ENCODE measurements around the gene BCL2L1. TPM values are rescaled to one million over a fixed set of nuclear protein-coding genes. Genes with fewer than 3 reads are reported as not detected.
A peak's percentile ranks its signal among the peaks of the same experiment; 100 is the strongest.

The BCL2L1 gene
- 100 to 1,000 TPM; 126 to 129 TPM for total RNA-seq

GRCh38 chr20:31722257-31723068 lies at the start of gene BCL2L1:
Gene BCL2L1, minus strand, starts transcription at chr20:31722868. Its CDS starts 650 bp downstream, at chr20:31722218.
- peaks cover 47% of the 10 kb centered on the region for H3K36me3 Mint-ChIP-seq
- no peaks in the 10 kb centered on the region for H3K27me3 Mint-ChIP-seq
- peak; percentile 92 for DNase-seq
- peaks cover 10% of the 10 kb centered on the region for H3K4me1 Mint-ChIP-seq (ENCODE audit: low read depth)
- POLR2A ChIA-PET = interaction anchor here (0.6 to 4.0 kb wide), 15 partner anchors 16 to 150 kb away, joined by 3 to 48 read pairs (median 4); partner anchors contain the start of genes ID1 and TPX2
- CTCF ChIA-PET = interaction anchor here (0.6 to 10.8 kb wide), 19 partner anchors 11 to 207 kb away, joined by 3 to 417 read pairs (median 9); partner anchors contain the start of gene TPX2
- intact Hi-C loops (cut with micrococcal nuclease) = loop anchor here (1.0 to 2.0 kb wide), 7 partner anchors 17 to 208 kb away; partner anchors contain the start of genes HM13 and TPX2
- no peaks in the 10 kb centered on the region for H3K9me3 Mint-ChIP-seq
- H3K4me3 Mint-ChIP-seq = peak within 1 kb of the TSS; percentile 98
- peak within 1 kb of the TSS; percentile 96 for H3K27ac Mint-ChIP-seq

DNA sequence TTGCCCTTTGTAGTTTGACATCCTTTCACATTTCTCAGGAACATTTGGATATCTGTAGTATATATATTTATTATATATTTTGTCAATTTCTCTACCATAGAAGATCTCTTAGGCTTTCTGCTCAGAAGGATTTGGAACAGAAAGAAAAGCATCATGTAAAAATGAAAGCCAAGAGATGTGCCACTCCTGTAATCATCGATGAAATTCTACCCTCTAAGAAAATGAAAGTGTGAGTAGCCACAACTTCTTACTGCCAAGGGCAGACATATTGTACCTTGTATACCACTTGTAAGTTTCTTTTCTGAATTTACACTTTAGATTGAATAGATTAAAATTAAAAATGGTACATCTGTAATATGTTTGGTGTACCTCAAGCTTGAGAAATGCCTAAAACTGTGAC lies 47.6 kb upstream of the BCL2L1 start:
- ChIA-PET CTCF (interaction anchor here (0.6 kb wide), 1 partner anchor 16 kb away, joined by 3 read pairs; no protein-coding TSS in a partner anchor), POLR2A (no interaction called here)
- H3K9me3 Mint-ChIP-seq = no peaks in the 10 kb centered on the region
- intact Hi-C loops (cut with micrococcal nuclease) = no loop called here
- H3K4me1 Mint-ChIP-seq (ENCODE audit: low read depth) = peaks cover 11% of the 10 kb centered on the region
- H3K4me3 Mint-ChIP-seq = no peak overlapping the region
- no peak overlapping the region for H3K27ac Mint-ChIP-seq
- no peaks in the 10 kb centered on the region for H3K27me3 Mint-ChIP-seq
- DNase-seq = no peak
- peaks cover 58% of the 10 kb centered on the region for H3K36me3 Mint-ChIP-seq

- no peaks in the 10 kb centered on the region for H3K9me3 Mint-ChIP-seq
- DNase-seq = no peak
- H3K4me3 Mint-ChIP-seq = no peak overlapping the region
- H3K36me3 Mint-ChIP-seq = peaks cover 57% of the 10 kb centered on the region
- peaks cover 11% of the 10 kb centered on the region for H3K4me1 Mint-ChIP-seq (ENCODE audit: low read depth)
- H3K27ac Mint-ChIP-seq = no peak overlapping the region
- POLR2A ChIA-PET = no interaction called here
- CTCF ChIA-PET = interaction anchor here (0.6 kb wide), 1 partner anchor 16 kb away, joined by 3 read pairs; no protein-coding TSS in a partner anchor
- intact Hi-C loops (cut with micrococcal nuclease) = no loop called here
- H3K27me3 Mint-ChIP-seq = no peaks in the 10 kb centered on the region
These were observed 47.0 kb upstream of the BCL2L1 start for GRCh38 chr20:31769681-31770080.

DNA sequence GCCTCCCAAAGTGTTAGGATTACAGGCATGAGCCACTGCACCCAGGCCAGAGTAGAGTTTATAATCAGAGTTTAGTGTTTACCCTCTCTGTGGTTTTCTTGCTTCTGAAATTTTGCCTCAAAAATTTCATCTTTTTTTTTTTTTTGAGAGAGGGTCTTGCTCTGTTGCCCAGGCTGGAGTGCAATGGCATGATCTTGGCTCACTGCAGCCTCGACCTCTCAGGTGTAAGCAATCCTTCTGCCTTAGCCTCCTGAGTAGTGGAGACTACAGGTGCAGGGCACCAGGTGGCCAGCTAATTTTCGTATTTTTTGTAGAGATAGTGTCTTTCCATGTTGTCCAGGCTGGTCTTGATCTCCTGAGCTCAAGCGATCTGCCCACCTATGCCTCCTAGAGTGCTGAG lies 45.1 kb upstream of the BCL2L1 start:
- no peaks in the 10 kb centered on the region for H3K27me3 Mint-ChIP-seq
- POLR2A ChIA-PET = no interaction called here
- CTCF ChIA-PET = no interaction called here

DNA sequence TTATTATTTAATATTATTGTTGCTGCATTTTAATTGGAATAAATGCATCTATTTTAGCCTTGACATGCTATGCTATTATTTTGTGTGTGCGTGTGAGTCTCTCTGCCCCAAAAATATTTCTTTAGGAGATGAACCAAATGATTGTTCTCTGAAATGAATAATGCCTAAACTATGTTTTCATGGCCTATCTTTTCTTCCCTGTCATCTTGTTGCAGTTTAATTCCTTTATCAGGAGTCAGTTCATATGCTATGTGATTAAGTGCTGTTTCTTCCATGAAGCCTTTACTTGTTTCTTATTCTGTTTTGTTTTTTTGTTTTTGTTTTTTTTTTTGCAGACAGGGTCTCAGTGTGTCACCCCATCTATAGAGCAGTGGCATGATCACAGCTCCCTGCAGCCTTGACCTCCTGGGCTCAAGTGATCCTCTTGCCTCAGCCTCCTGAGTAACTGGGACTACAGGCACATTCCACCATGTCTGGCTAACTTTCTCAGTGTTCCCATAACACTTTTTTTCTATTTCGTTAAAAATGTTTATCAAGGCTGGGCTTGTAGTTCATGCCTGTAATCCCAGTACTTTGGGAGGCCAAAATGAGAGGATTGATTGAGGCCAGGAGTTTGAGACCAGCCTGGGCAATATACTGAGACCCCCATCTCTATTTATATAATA lies 42.1 kb upstream of the BCL2L1 start:
- Mint-ChIP-seq H3K4me1 (ENCODE audit: low read depth) (peaks cover 5% of the 10 kb centered on the region), H3K27ac (no peak overlapping the region), H3K27me3 (no peaks in the 10 kb centered on the region), H3K36me3 (peaks cover 49% of the 10 kb centered on the region), H3K4me3 (no peak overlapping the region), H3K9me3 (no peaks in the 10 kb centered on the region)
- CTCF ChIA-PET = no interaction called here
- DNase-seq = no peak
- POLR2A ChIA-PET = no interaction called here
- intact Hi-C loops (cut with micrococcal nuclease) = no loop called here

More for the DNA sequence above, 45.1 kb upstream of the BCL2L1 start:
- intact Hi-C loops (cut with micrococcal nuclease) = no loop called here
- H3K9me3 Mint-ChIP-seq = no peaks in the 10 kb centered on the region
- peaks cover 49% of the 10 kb centered on the region for H3K36me3 Mint-ChIP-seq
- DNase-seq = no peak
- peaks cover 11% of the 10 kb centered on the region for H3K4me1 Mint-ChIP-seq (ENCODE audit: low read depth)
- no peak overlapping the region for H3K27ac Mint-ChIP-seq
- no peak overlapping the region for H3K4me3 Mint-ChIP-seq

DNA sequence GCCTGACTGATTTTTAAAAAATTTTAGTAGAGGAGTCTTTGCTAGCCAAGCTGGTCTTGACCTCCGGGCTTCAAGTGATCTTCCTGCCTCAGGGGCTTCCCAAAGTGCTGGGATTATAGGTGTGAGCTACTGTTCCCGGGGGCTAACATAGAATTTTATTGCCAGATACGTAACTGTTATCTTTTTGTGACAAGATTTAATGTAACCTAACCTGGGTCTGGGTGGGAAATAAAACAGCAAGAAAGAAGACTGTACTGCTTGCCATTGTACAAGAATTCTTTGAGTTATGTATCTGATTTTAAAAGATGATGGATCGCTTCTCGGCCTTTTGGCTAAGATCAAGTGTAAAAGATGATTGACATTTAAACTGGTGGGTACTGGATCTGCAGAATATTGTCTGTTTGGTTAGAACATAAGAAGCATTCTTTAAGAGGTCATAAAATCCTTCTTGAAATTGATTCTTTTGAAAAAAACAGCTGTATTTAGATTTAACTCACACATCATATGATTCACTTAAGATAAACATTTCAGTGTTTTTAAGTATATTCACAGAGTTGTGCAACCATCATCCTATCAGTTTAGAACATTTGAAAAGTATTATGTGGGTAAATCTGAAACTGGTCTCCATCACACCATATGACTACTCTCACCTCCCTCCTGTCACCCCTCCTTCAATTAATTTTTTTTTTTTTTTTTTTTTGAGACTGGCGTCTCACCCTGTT lies 38.0 kb upstream of the BCL2L1 start:
- no peak overlapping the region for H3K27ac Mint-ChIP-seq
- CTCF ChIA-PET = interaction anchor here (1.2 to 1.4 kb wide), 2 partner anchors 61 to 127 kb away, joined by 5 read pairs; no protein-coding TSS in a partner anchor
- H3K36me3 Mint-ChIP-seq = peaks cover 51% of the 10 kb centered on the region
- H3K4me3 Mint-ChIP-seq = no peak overlapping the region
- no peaks in the 10 kb centered on the region for H3K27me3 Mint-ChIP-seq
- intact Hi-C loops (cut with micrococcal nuclease) = no loop called here
- POLR2A ChIA-PET = interaction anchor here (0.6 kb wide), 1 partner anchor 751 kb away, joined by 3 read pairs; no protein-coding TSS in a partner anchor
- peaks cover 2% of the 10 kb centered on the region for H3K4me1 Mint-ChIP-seq (ENCODE audit: low read depth)
- no peak for DNase-seq
- no peaks in the 10 kb centered on the region for H3K9me3 Mint-ChIP-seq

- ChIA-PET CTCF (interaction anchor here (1.2 to 1.4 kb wide), 2 partner anchors 62 to 126 kb away, joined by 5 read pairs; no protein-coding TSS in a partner anchor), POLR2A (interaction anchor here (0.6 kb wide), 1 partner anchor 751 kb away, joined by 3 read pairs; no protein-coding TSS in a partner anchor)
- no peaks in the 10 kb centered on the region for H3K27me3 Mint-ChIP-seq
- no peak for DNase-seq
- H3K27ac Mint-ChIP-seq = no peak overlapping the region
- no peaks in the 10 kb centered on the region for H3K9me3 Mint-ChIP-seq
- H3K36me3 Mint-ChIP-seq = peaks cover 46% of the 10 kb centered on the region
- no peak overlapping the region for H3K4me3 Mint-ChIP-seq
- H3K4me1 Mint-ChIP-seq (ENCODE audit: low read depth) = peaks cover 2% of the 10 kb centered on the region
- intact Hi-C loops (cut with micrococcal nuclease) = no loop called here
These were observed 37.3 kb upstream of the BCL2L1 start for GRCh38 chr20:31759836-31760518.

DNA sequence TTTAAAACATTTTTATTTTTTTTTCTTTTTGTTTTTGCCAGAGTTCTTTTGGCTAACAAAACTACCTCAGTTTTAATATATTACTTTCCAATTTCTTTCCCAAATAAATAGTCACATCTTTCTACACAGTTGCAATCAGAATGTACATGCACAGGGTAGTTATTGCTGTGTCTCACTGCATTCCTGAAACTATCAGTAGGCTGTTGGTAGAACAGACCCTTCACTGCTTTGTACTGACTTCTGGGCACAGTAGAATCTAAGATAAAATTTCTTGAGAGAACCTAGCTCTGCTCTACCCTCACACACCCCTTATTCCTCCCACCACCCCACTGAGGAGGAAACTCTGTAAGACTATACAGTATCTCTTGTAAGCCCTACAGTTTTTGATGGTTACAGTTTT lies 36.3 kb upstream of the BCL2L1 start:
- CTCF ChIA-PET = interaction anchor here (0.9 to 1.4 kb wide), 2 partner anchors 63 to 87 kb away, joined by 5 read pairs; no protein-coding TSS in a partner anchor
- DNase-seq = no peak
- POLR2A ChIA-PET = no interaction called here
- Mint-ChIP-seq H3K4me1 (ENCODE audit: low read depth) (peaks cover 2% of the 10 kb centered on the region), H3K4me3 (no peak overlapping the region), H3K9me3 (no peaks in the 10 kb centered on the region), H3K27ac (no peak overlapping the region), H3K36me3 (peaks cover 46% of the 10 kb centered on the region), H3K27me3 (no peaks in the 10 kb centered on the region)
- intact Hi-C loops (cut with micrococcal nuclease) = no loop called here

DNA sequence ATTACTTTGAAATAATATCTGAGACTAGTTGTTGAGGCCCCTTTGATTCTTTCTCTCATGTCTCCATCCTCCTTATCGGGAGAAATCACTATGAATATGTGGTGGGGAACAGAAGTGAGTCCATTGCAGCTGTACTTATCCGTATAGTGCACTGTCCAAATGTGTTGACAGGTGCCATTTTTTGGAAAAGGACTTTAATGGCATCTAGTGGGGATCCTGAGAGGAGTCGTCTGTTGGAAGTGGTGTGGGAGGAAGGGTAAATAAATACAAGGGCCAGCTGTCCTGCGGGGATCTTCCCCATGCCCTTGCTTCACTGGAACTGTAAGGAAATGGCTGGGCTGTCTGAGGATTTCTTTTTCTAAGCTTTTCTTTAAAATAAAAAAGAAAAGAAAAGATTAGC lies 35.9 kb upstream of the BCL2L1 start:
- DNase-seq = no peak
- H3K27me3 Mint-ChIP-seq = no peaks in the 10 kb centered on the region
- ChIA-PET POLR2A (no interaction called here), CTCF (interaction anchor here (0.6 to 0.9 kb wide), 2 partner anchors 88 to 109 kb away, joined by 3 to 5 read pairs; no protein-coding TSS in a partner anchor)
- intact Hi-C loops (cut with micrococcal nuclease) = no loop called here
- no peaks in the 10 kb centered on the region for H3K9me3 Mint-ChIP-seq
- H3K4me1 Mint-ChIP-seq (ENCODE audit: low read depth) = peaks cover 2% of the 10 kb centered on the region
- no peak overlapping the region for H3K4me3 Mint-ChIP-seq
- no peak overlapping the region for H3K27ac Mint-ChIP-seq
- peaks cover 46% of the 10 kb centered on the region for H3K36me3 Mint-ChIP-seq

- Mint-ChIP-seq H3K27ac (no peak overlapping the region), H3K4me1 (ENCODE audit: low read depth) (peaks cover 2% of the 10 kb centered on the region), H3K4me3 (no peak overlapping the region), H3K36me3 (peaks cover 42% of the 10 kb centered on the region), H3K27me3 (no peaks in the 10 kb centered on the region), H3K9me3 (no peaks in the 10 kb centered on the region)
- ChIA-PET POLR2A (interaction anchor here (0.6 kb wide), 1 partner anchor 23 kb away, joined by 3 read pairs; no protein-coding TSS in a partner anchor), CTCF (no interaction called here)
- intact Hi-C loops (cut with micrococcal nuclease) = no loop called here
- no peak for DNase-seq
These were observed 34.6 kb upstream of the BCL2L1 start for GRCh38 chr20:31757254-31757653.

DNA sequence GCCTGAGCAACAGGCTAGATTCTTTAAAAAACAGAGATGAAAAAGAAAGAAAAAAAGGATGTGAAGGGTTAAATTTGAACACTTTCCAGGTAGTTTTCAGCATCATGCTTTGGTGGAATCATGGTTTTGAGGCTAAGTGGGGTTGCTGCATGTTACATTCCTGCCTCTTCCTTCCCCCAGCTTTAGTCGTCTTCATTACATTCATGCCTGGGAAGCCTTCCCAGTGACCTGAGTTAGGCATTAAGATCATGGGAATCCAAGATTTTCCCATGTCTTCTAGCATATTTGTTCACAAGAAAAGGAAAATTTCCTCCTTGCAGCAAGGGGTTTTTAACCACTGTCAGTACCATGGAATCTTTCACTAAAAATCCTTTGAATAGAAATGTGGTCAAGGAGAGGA lies 28.5 kb upstream of the BCL2L1 start:
- Mint-ChIP-seq H3K9me3 (no peaks in the 10 kb centered on the region), H3K4me3 (no peak overlapping the region), H3K27me3 (no peaks in the 10 kb centered on the region), H3K36me3 (peaks cover 12% of the 10 kb centered on the region), H3K4me1 (ENCODE audit: low read depth) (peaks cover 4% of the 10 kb centered on the region), H3K27ac (no peak overlapping the region)
- DNase-seq = no peak
- ChIA-PET CTCF (interaction anchor here (0.6 kb wide), 1 partner anchor 139 kb away, joined by 3 read pairs; no protein-coding TSS in a partner anchor), POLR2A (no interaction called here)
- intact Hi-C loops (cut with micrococcal nuclease) = no loop called here

Measured in activated CD4-positive, alpha-beta memory T cell treated with anti-CD3 and anti-CD28 coated beads for 36 hours (primary cell).